GM12892 (cell line): ENCODE data around the gene RGPD3.

ENCODE experiments used
- POLR2AphosphoS5 ChIP-seq: IDR thresholded peaks from 2 replicates; pipeline ENCODE4 v1.6.1; 2011; ENCODE audit warnings: low read depth, low read length, control low read depth
- TAF1 ChIP-seq: IDR thresholded peaks from 2 replicates; pipeline ENCODE4 v1.6.1; 2011; ENCODE audit warnings: low read depth, mild to moderate bottlenecking, control low read depth, low read length, borderline replicate concordance

GRCh38 chr2:106343274-106343673, 124.9 kb downstream of the RGPD3 start:
- TF ChIP-seq TAF1: no peak
- no peak for TF ChIP-seq POLR2AphosphoS5
